PC-3 (cell line): ENCODE measurements around the gene DUSP2. TPM values are rescaled to one million over a fixed set of nuclear protein-coding genes. Genes with fewer than 3 reads are reported as not detected.

Experiments
- ATAC-seq: fragments of 200-7000 bp; cut with Tn5 transposase; 2 replicates; pipeline ENCODE4 v1.9.1; 2020; ENCODE audit warnings: mild to moderate bottlenecking, moderate library complexity
- BruUV-seq: library from RNA; stranded (reverse); fragments of 400-500 nt; replicated peaks from 2 replicates; lab custom pipeline; 2021; lab: Mats Ljungman, UMichigan
- CTCF ChIA-PET: fragments of 300-600 bp; sonication (Branson Sonifier 250); formaldehyde crosslinking; loops from one replicate; lab custom pipeline; 2022; ENCODE audit warnings: antibody characterized with exemption; lab: Charles Lee
- POLR2A ChIA-PET: fragments of 300-600 bp; sonication (Branson Sonifier 250); formaldehyde crosslinking; loops from one replicate; lab custom pipeline; 2022; ENCODE audit warnings: antibody characterized with exemption; ENCODE audit not compliant: unreplicated experiment; lab: Charles Lee
- DNase-seq: peaks from one replicate; pipeline ENCODE4 v3.0.0-alpha.2; 2015
- H2AFZ ChIP-seq: fragments of 300-600 bp; sonication (generic); 2 replicates; pipeline ENCODE4 v1.6.0; 2016; ENCODE audit warnings: antibody characterized with exemption, low read length
- H3F3A ChIP-seq: fragments of 300-600 bp; sonication (generic); one replicate; pipeline ENCODE4 v1.6.0; 2017; ENCODE audit warnings: antibody characterized with exemption, low read length, control low read depth, mild to moderate bottlenecking; ENCODE audit not compliant: unreplicated experiment
- H3K27ac ChIP-seq: fragments of 300-600 bp; sonication (generic); 2 replicates; pipeline ENCODE4 v1.5.1; 2016; ENCODE audit warnings: mild to moderate bottlenecking, low read length
- H3K27me3 ChIP-seq: fragments of 300-600 bp; sonication (generic); 2 replicates; pipeline ENCODE4 v1.6.1; 2016; ENCODE audit warnings: low read length, mixed read lengths
- H3K36me3 ChIP-seq: fragments of 300-600 bp; sonication (generic); 2 replicates; pipeline ENCODE4 v1.6.1; 2016; ENCODE audit warnings: low read depth, mixed run types, low read length, mixed read lengths
- H3K4me1 ChIP-seq: fragments of 300-600 bp; sonication (generic); 2 replicates; pipeline ENCODE4 v1.5.1; 2016; ENCODE audit warnings: low read length; ENCODE audit not compliant: insufficient read depth
- H3K4me2 ChIP-seq: fragments of 300-600 bp; sonication (generic); 2 replicates; pipeline ENCODE4 v1.6.0; 2016; ENCODE audit warnings: low read length
- H3K4me3 ChIP-seq: fragments of 300-600 bp; sonication (generic); 2 replicates; pipeline ENCODE4 v1.5.1; 2016; ENCODE audit warnings: mild to moderate bottlenecking, low read length, mixed read lengths
- H3K79me2 ChIP-seq: fragments of 300-600 bp; sonication (generic); 2 replicates; pipeline ENCODE4 v1.6.1; 2017; ENCODE audit warnings: low read length, mixed read lengths
- H3K9ac ChIP-seq: fragments of 300-600 bp; sonication (generic); 2 replicates; pipeline ENCODE4 v1.6.0; 2016; ENCODE audit warnings: mild to moderate bottlenecking, low read length
- H3K9me2 ChIP-seq: fragments of 300-600 bp; sonication (generic); replicated peaks from 2 replicates; pipeline ENCODE4 v1.6.1; 2016; ENCODE audit warnings: mixed run types, low read length, mixed read lengths
- H3K9me3 ChIP-seq: fragments of 300-600 bp; sonication (generic); 2 replicates; pipeline ENCODE4 v1.6.1; 2016; ENCODE audit warnings: low read length, mixed read lengths
- H4K20me1 ChIP-seq: fragments of 300-600 bp; sonication (generic); 2 replicates; pipeline ENCODE4 v1.6.1; 2016; ENCODE audit warnings: low read length, mixed read lengths
- CTCF ChIP-seq: fragments of 300-600 bp; sonication (generic); conservative IDR thresholded peaks from 2 replicates; pipeline ENCODE4 v1.5.1; 2017; ENCODE audit warnings: antibody characterized with exemption, low read depth, mild to moderate bottlenecking, low read length
- EZH2 ChIP-seq: fragments of 300-600 bp; sonication (generic); IDR thresholded peaks from one replicate; pipeline ENCODE4 v1.6.1; 2017; ENCODE audit warnings: antibody characterized with exemption, mild to moderate bottlenecking, low read length; ENCODE audit not compliant: unreplicated experiment
- EZH2phosphoT487 ChIP-seq: fragments of 300-600 bp; sonication (generic); IDR thresholded peaks from 2 replicates; pipeline ENCODE4 v1.6.1; 2018; ENCODE audit warnings: mild to moderate bottlenecking, antibody characterized with exemption, low read length, borderline replicate concordance
- intact Hi-C: fragments of 100-400 bp; cut with micrococcal nuclease; formaldehyde crosslinking; loops from 2 replicates; pipeline ENCODE4 v1.9.0; 2023
- total RNA-seq: library from RNA; depleted of rRNA; stranded (reverse); fragments of >200 nt; gene quantifications from 2 replicates; pipeline ENCODE4 v1.2.3, GENCODE V29; 2014

Gene DUSP2
- total RNA-seq, 1 experiment from 2014 or later, result 6.9 TPM

GRCh38 chr2:96170626-96171025 is 25.4 kb upstream of the DUSP2 start:
- TF ChIP-seq CTCF (no peak), EZH2phosphoT487 (no peak), EZH2 (no peak)
- no peaks in the 10 kb centered on the region for H3K27me3 ChIP-seq
- no peak overlapping the region for H2AFZ ChIP-seq
- no peaks in the 10 kb centered on the region for H3K4me1 ChIP-seq
- no peak overlapping the region for H3K27ac ChIP-seq
- H3K4me3 ChIP-seq, result no peak overlapping the region
- CTCF ChIA-PET, result no interaction called here
- H4K20me1 ChIP-seq, result no peaks in the 10 kb centered on the region
- no peaks in the 10 kb centered on the region for H3K79me2 ChIP-seq
- intact Hi-C loops, result no loop called here
- H3K9me2 ChIP-seq, result no peaks in the 10 kb centered on the region
- H3K9me3 ChIP-seq, result no peaks in the 10 kb centered on the region
- DNase-seq (no peak), ATAC-seq (no peak)
- H3F3A ChIP-seq, result no peaks in the 10 kb centered on the region
- H3K36me3 ChIP-seq, result no peaks in the 10 kb centered on the region
- H3K9ac ChIP-seq, result no peak overlapping the region
- POLR2A ChIA-PET, result no interaction called here
- no peak overlapping the region for H3K4me2 ChIP-seq
- BruUV-seq, result no TSS peak

- no peaks in the 10 kb centered on the region for H3K9me2 ChIP-seq
- intact Hi-C loops, result no loop called here
- CTCF ChIA-PET, result no interaction called here
These were observed 24.7 kb upstream of the DUSP2 start for GRCh38 chr2:96169868-96170507.

GRCh38 chr2:96167407-96168013 is 22.3 kb upstream of the DUSP2 start:
- H3K9me2 ChIP-seq, result no peaks in the 10 kb centered on the region
- ChIA-PET POLR2A (no interaction called here), CTCF (no interaction called here)
- no peak overlapping the region for H2AFZ ChIP-seq
- no peak overlapping the region for H3K9ac ChIP-seq
- H3K36me3 ChIP-seq, result no peaks in the 10 kb centered on the region
- DNase-seq, result no peak
- H3F3A ChIP-seq, result no peaks in the 10 kb centered on the region
- H3K9me3 ChIP-seq, result no peaks in the 10 kb centered on the region
- H3K27me3 ChIP-seq, result no peaks in the 10 kb centered on the region
- no peaks in the 10 kb centered on the region for H4K20me1 ChIP-seq
- no peak overlapping the region for H3K4me2 ChIP-seq
- no peak overlapping the region for H3K4me3 ChIP-seq
- H3K27ac ChIP-seq, result no peak overlapping the region
- H3K79me2 ChIP-seq, result no peaks in the 10 kb centered on the region
- BruUV-seq, result no TSS peak
- no peak for TF ChIP-seq CTCF
- TF ChIP-seq EZH2, result no peak
- TF ChIP-seq EZH2phosphoT487, result no peak
- no peak for ATAC-seq
- H3K4me1 ChIP-seq, result no peaks in the 10 kb centered on the region
- intact Hi-C loops, result no loop called here

More at GRCh38 chr2:96169868-96170507, 24.7 kb upstream of the DUSP2 start:
- Histone ChIP-seq H3K9me3 (no peaks in the 10 kb centered on the region), H3K4me1 (no peaks in the 10 kb centered on the region), H4K20me1 (no peaks in the 10 kb centered on the region), H3K27ac (no peak overlapping the region), H3K79me2 (no peaks in the 10 kb centered on the region), H3K27me3 (no peaks in the 10 kb centered on the region), H3K9ac (no peak overlapping the region), H3K4me2 (no peak overlapping the region), H3K4me3 (no peak overlapping the region), H2AFZ (no peak overlapping the region), H3F3A (no peaks in the 10 kb centered on the region), H3K36me3 (no peaks in the 10 kb centered on the region)
- POLR2A ChIA-PET, result no interaction called here
- no TSS peak for BruUV-seq
- ATAC-seq, result no peak
- DNase-seq, result no peak
- TF ChIP-seq EZH2, result no peak
